HepG2 (cell line): ENCODE measurements around the gene TEAD1. TPM values are rescaled to one million over a fixed set of nuclear protein-coding genes. Genes with fewer than 3 reads are reported as not detected.

Experiments
- ATAC-seq: fragments of 200-7000 bp; cut with Tn5 transposase; 3 replicates; pipeline ENCODE4 v1.9.1; 2020; ENCODE audit warnings: mild to moderate bottlenecking, moderate library complexity
- BruUV-seq: library from RNA; stranded (reverse); fragments of 400-500 nt; replicated peaks from 2 replicates; lab custom pipeline; 2021; lab: Mats Ljungman, UMichigan
- CTCF ChIA-PET: fragments of 300-600 bp; formaldehyde crosslinking; extraction: SDS; loops from one replicate; lab custom pipeline; 2021; ENCODE audit warnings: low total read pairs, inconsistent platforms, low intra/inter-chr PET ratio; lab: Yijun Ruan, JAX
- POLR2A ChIA-PET: fragments of 350-600 bp; sonication (Branson Sonifier 250); formaldehyde crosslinking; loops from one replicate; lab custom pipeline; 2020; ENCODE audit warnings: antibody characterized with exemption, inconsistent platforms; lab: Yijun Ruan, JAX
- DNase-seq: peaks from one replicate; pipeline ENCODE4 v3.0.0-alpha.2; 2015; ENCODE audit warnings: low spot score
- FAIRE-seq: peaks from 3 replicates; lab custom pipeline; 2011; peaks lifted over from hg19 to GRCh38; lab: Jason Lieb, UNC
- H2AFZ ChIP-seq: one replicate; pipeline ENCODE4 v1.6.1; 2011; ENCODE audit warnings: low read length, inconsistent platforms
- H3K27ac ChIP-seq: fragments of 300-600 bp; 3 replicates; pipeline ENCODE4 v1.8.0; 2011; ENCODE audit warnings: mixed run types, mild to moderate bottlenecking, mixed read lengths, low read length, inconsistent platforms; ENCODE audit not compliant: insufficient read depth; ENCODE audit errors: extremely low read length
- H3K27me3 ChIP-seq, 2 experiments: fragments of 200-600 bp in 1 of 2; 2 replicates in 1 of 2; 3 replicates in 1 of 2; pipeline versions ENCODE4 v1.6.0 to v1.8.0; 2011; ENCODE audit warnings: low read length in 2 of 2, mild to moderate bottlenecking in 2 of 2, moderate library complexity in 2 of 2, inconsistent platforms in 1 of 2; ENCODE audit not compliant: insufficient read depth in 2 of 2, control insufficient read depth in 1 of 2
- H3K36me3 ChIP-seq, 2 experiments: fragments of 200-600 bp in 1 of 2; replicated peaks in 1 of 2; 2 replicates in 1 of 2; 3 replicates in 1 of 2; pipeline versions ENCODE4 v1.5.1 to v1.8.0; 2011; ENCODE audit warnings: low read length in 2 of 2, inconsistent platforms in 1 of 2; ENCODE audit not compliant: insufficient read depth in 2 of 2, control insufficient read depth in 1 of 2
- H3K4me1 ChIP-seq: 2 replicates; pipeline ENCODE4 v1.5.1; 2012; ENCODE audit warnings: low read length, inconsistent platforms; ENCODE audit not compliant: insufficient read depth
- H3K4me2 ChIP-seq: 2 replicates; pipeline ENCODE4 v1.6.0; 2011; ENCODE audit warnings: low read depth, low read length, inconsistent platforms
- H3K4me3 ChIP-seq, 3 experiments: fragments of 200-600 bp in 1 of 3; sonication (generic), shearing (Covaris generic) in 1 of 3; replicated peaks in 1 of 3; 2 replicates each; pipeline ENCODE4 v1.5.1; 2011 to 2016; ENCODE audit warnings: low read length in 3 of 3, inconsistent platforms in 2 of 3, low read depth in 2 of 3, mild to moderate bottlenecking in 2 of 3, control low read depth in 1 of 3, mixed read lengths in 1 of 3; ENCODE audit not compliant: insufficient read depth in 1 of 3
- H3K79me2 ChIP-seq: one replicate; pipeline ENCODE4 v1.6.1; 2011; ENCODE audit warnings: low read length, inconsistent platforms; ENCODE audit not compliant: insufficient read depth
- H3K9ac ChIP-seq: 2 replicates; pipeline ENCODE4 v1.6.0; 2011; ENCODE audit warnings: mild to moderate bottlenecking, low read depth, low read length, inconsistent platforms; ENCODE audit not compliant: insufficient read depth
- H3K9me3 ChIP-seq: 2 replicates; pipeline ENCODE4 v1.5.1; 2012; ENCODE audit warnings: mild to moderate bottlenecking, low read length
- H4K20me1 ChIP-seq: 2 replicates; pipeline ENCODE4 v1.6.0; 2011; ENCODE audit warnings: inconsistent platforms, mild to moderate bottlenecking, low read length, moderate library complexity; ENCODE audit not compliant: insufficient read depth
- GPN1 ChIP-seq: sonication (generic); formaldehyde crosslinking; IDR thresholded peaks from 2 replicates; pipeline ENCODE4 v1.5.1; 2020; ENCODE audit warnings: missing genetic modification reagents, borderline replicate concordance
- KMT2A ChIP-seq: sonication (generic); formaldehyde crosslinking; IDR thresholded peaks from 2 replicates; pipeline ENCODE4 v1.4.0; 2020; ENCODE audit warnings: missing genetic modification reagents
- MXD3 ChIP-seq: IDR thresholded peaks from 2 replicates; pipeline ENCODE4 v1.6.1; 2016; ENCODE audit warnings: mild to moderate bottlenecking, missing biosample characterization, missing genetic modification reagents
- SKI ChIP-seq: fragments of 450-650 bp; IDR thresholded peaks from one replicate; pipeline ENCODE4 v1.6.1; 2018; ENCODE audit warnings: mild to moderate bottlenecking; ENCODE audit not compliant: partially characterized antibody
- ZBTB25 ChIP-seq: IDR thresholded peaks from 2 replicates; pipeline ENCODE4 v1.6.1; 2018; ENCODE audit warnings: missing genetic modification reagents
- ZFP82 ChIP-seq: sonication (generic); formaldehyde crosslinking; IDR thresholded peaks from 2 replicates; pipeline ENCODE4 v1.5.1; 2020; ENCODE audit warnings: mild to moderate bottlenecking, missing genetic modification reagents, borderline replicate concordance
- ZFP90 ChIP-seq: sonication (generic); formaldehyde crosslinking; IDR thresholded peaks from 2 replicates; pipeline ENCODE4 v1.8.0; 2022; ENCODE audit warnings: missing genetic modification reagents, mild to moderate bottlenecking, inconsistent platforms, borderline replicate concordance
- ZNF260 ChIP-seq: sonication (generic); formaldehyde crosslinking; IDR thresholded peaks from 2 replicates; pipeline ENCODE4 v1.4.0; 2020; ENCODE audit warnings: missing genetic modification reagents, low read depth, mild to moderate bottlenecking, borderline replicate concordance
- ZNF407 ChIP-seq: sonication (generic); formaldehyde crosslinking; IDR thresholded peaks from one replicate; pipeline ENCODE4 v1.5.1; 2020; ENCODE audit warnings: mild to moderate bottlenecking, missing genetic modification reagents; ENCODE audit errors: not compliant biosample characterization
- ZNF687 ChIP-seq: sonication (generic); formaldehyde crosslinking; IDR thresholded peaks from 2 replicates; pipeline ENCODE4 v1.5.1; 2020; ENCODE audit warnings: mild to moderate bottlenecking, missing genetic modification reagents, moderate library complexity
- WGBS: methylation state at CpG from one replicate; pipeline ENCODE4 v1.1.6; 2017; ENCODE audit warnings: low lambda C conversion rate; 5-methylcytosine and 5-hydroxymethylcytosine counted together
- in situ Hi-C: cut with HindIII; loops from 2 replicates; pipeline ENCODE4 v1.10.0; 2017; ENCODE audit warnings: low pct_unique_long_range_greater_than_20kb; ENCODE audit not compliant: extremely low pct_ligation_motif_present
- intact Hi-C: fragments of 100-400 bp; cut with micrococcal nuclease; formaldehyde crosslinking; loops from one replicate; pipeline ENCODE4 v1.10.0; 2022; ENCODE audit not compliant: unreplicated experiment
- polyA plus RNA-seq, 8 experiments: library from polyadenylated mRNA; depleted of rRNA in 3 of 8; stranded (reverse) in 7 of 8; unstranded in 1 of 8; fragments of >200 nt; fragmentation: Illumina TruSeq in 4 of 8; extraction: Trizol in 4 of 8; gene quantifications; 2 replicates each; pipeline versions ENCODE4 v1.2.1 to v1.2.3, GENCODE V29; 2011 to 2016; ENCODE audit warnings: low read depth in 4 of 8, missing spikeins in 1 of 8, mixed read lengths in 1 of 8; ENCODE audit not compliant: insufficient read depth in 1 of 8
- total RNA-seq, 5 experiments: library from RNA; depleted of rRNA; stranded (reverse); fragments of >200 nt; fragmentation: Illumina TruSeq; extraction: Trizol; gene quantifications; 2 replicates each; pipeline ENCODE4 v1.2.3, GENCODE V29; 2016; ENCODE audit warnings: low read depth in 1 of 5

Gene TEAD1
- total and polyA plus RNA-seq, 2 of the 13 experiments (the other 11 are each of a cell fraction or from before 2014, with no cell fraction given): 20.1 to 30.5 TPM

- WGBS: 35% methylated on average over 1 of the region's 1 CpG
- Histone ChIP-seq H3K4me2 (no peak overlapping the region), H3K4me1 (no peaks in the 10 kb centered on the region), H2AFZ (no peak overlapping the region), H3K27me3 (no peaks in the 10 kb centered on the region), H3K4me3 (no peak overlapping the region), H4K20me1 (no peaks in the 10 kb centered on the region), H3K36me3 (no peaks in the 10 kb centered on the region), H3K9ac (no peak overlapping the region), H3K27ac (no peak overlapping the region), H3K79me2 (no peaks in the 10 kb centered on the region), H3K9me3 (no peaks in the 10 kb centered on the region)
- ChIA-PET POLR2A (no interaction called here), CTCF (no interaction called here)
- FAIRE-seq (no peak), DNase-seq (no peak), ATAC-seq (no peak)
- no TSS peak for BruUV-seq
- in situ Hi-C loops: no loop called here
- intact Hi-C loops: no loop called here
- no peak for TF ChIP-seq ZFP82
- no peak for TF ChIP-seq MXD3
- TF ChIP-seq ZNF260 (CRISPR knock-in tag): no peak
- TF ChIP-seq ZNF687: no peak
- TF ChIP-seq ZFP90 (CRISPR knock-in tag): no peak
- TF ChIP-seq ZBTB25 (CRISPR knock-in tag): no peak
- no peak for TF ChIP-seq GPN1 (CRISPR knock-in tag)
- TF ChIP-seq KMT2A (CRISPR knock-in tag): no peak
- no peak for TF ChIP-seq SKI
- no peak for TF ChIP-seq ZNF407 (CRISPR knock-in tag)
These were observed 277.2 kb downstream of the TEAD1 start for GRCh38 chr11:12951376-12951775.
